NCI-H146 (cell line): ENCODE results near the gene CBX6.

ENCODE experiments used
- DNase-seq: peaks from one replicate; lab custom pipeline; 2025; lab: John Stamatoyannopoulos, UW

The CBX6 gene

GRCh38 chr22:38819387-38819940 lies 52.6 kb downstream of the CBX6 start:
- DNase-seq = no peak

- DNase-seq = no peak
These were observed 54.8 kb downstream of the CBX6 start for GRCh38 chr22:38817196-38817595.

- DNase-seq = no peak
These were observed 56.2 kb downstream of the CBX6 start for GRCh38 chr22:38815842-38816241.
